Measurements from ENCODE around the gene TPM1.

DNA sequence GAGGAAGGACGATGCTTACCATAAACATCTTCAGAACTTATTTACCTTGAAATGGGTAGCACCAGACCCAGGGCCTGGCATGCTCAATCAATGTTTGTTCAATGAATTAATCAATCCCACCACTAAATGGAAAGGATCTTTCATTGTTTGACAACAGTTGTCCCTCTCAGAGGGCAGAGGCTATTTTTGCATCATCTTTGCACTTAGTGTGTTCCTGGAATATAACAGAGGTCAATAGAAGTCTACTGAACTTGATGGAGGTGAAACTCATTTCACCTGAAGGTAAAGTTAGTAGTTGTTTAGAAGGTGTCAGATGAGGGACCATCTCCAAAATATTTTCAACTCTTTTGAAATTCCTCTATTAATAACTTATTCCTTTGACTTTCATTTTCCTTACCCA, 42.3 kb downstream of the TPM1 start:
- TF ChIP-seq, protein P1, sequence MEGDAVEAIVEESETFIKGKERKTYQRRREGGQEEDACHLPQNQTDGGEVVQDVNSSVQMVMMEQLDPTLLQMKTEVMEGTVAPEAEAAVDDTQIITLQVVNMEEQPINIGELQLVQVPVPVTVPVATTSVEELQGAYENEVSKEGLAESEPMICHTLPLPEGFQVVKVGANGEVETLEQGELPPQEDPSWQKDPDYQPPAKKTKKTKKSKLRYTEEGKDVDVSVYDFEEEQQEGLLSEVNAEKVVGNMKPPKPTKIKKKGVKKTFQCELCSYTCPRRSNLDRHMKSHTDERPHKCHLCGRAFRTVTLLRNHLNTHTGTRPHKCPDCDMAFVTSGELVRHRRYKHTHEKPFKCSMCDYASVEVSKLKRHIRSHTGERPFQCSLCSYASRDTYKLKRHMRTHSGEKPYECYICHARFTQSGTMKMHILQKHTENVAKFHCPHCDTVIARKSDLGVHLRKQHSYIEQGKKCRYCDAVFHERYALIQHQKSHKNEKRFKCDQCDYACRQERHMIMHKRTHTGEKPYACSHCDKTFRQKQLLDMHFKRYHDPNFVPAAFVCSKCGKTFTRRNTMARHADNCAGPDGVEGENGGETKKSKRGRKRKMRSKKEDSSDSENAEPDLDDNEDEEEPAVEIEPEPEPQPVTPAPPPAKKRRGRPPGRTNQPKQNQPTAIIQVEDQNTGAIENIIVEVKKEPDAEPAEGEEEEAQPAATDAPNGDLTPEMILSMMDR (IDR thresholded peaks at IDR 0.05), result no peak
- TF ChIP-seq POLR2A (IDR thresholded peaks at IDR 0.05), result no peak
